Measurements from ENCODE around the gene SHROOM3. TPM values are rescaled to one million over a fixed set of nuclear protein-coding genes. Genes with fewer than 3 reads are reported as not detected.

SHROOM3 gene
- total RNA-seq, 1 donor, result 18.0 TPM

- no peak overlapping the region for H3K4me3 ChIP-seq (ENCODE audit: low read depth, low read length)
- no peak for DNase-seq (ENCODE audit: low read depth)
- no peak for TF ChIP-seq CTCF (IDR thresholded peaks at IDR 0.05; ENCODE audit: insufficient read depth, low read length)
These were observed 330.6 kb downstream of the SHROOM3 start for GRCh38 chr4:76765473-76766183.

- TF ChIP-seq CTCF (IDR thresholded peaks at IDR 0.05; ENCODE audit: insufficient read depth, low read length), result no peak
- no peak overlapping the region for H3K4me3 ChIP-seq (ENCODE audit: low read depth, low read length)
- DNase-seq (ENCODE audit: low read depth), result peak; percentile 45
These were observed 333.0 kb downstream of the SHROOM3 start for GRCh38 chr4:76767983-76768382.

- peak; percentile 85 for DNase-seq (ENCODE audit: low read depth)
- no peak for TF ChIP-seq CTCF (IDR thresholded peaks at IDR 0.05; ENCODE audit: insufficient read depth, low read length)
- H3K4me3 ChIP-seq (ENCODE audit: low read depth, low read length), result no peak overlapping the region
These were observed 337.6 kb downstream of the SHROOM3 start for GRCh38 chr4:76772498-76773106.

DNA sequence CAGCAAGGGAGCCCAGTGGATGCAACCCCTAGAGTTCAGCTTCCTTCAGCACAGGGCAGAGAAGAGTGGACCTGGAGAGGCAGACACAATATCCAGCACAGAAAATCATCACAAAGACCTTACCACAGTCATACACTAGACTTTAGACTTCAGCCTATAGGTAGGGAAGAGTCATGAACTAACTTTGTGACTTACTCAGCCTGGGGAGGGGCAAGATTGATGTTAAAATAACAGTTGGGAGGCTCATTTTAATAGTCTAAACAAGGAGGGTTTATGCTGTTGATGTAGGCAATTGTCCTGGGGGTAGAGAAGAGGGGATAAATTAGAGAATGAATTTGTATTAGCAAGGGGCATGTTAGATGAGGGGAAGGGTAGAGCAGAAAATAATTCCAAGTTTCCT, 338.7 kb downstream of the SHROOM3 start:
- DNase-seq (ENCODE audit: low read depth), result no peak
- no peak for TF ChIP-seq CTCF (IDR thresholded peaks at IDR 0.05; ENCODE audit: insufficient read depth, low read length)
- H3K4me3 ChIP-seq (ENCODE audit: low read depth, low read length), result no peak overlapping the region

- no peak for TF ChIP-seq CTCF (IDR thresholded peaks at IDR 0.05; ENCODE audit: insufficient read depth, low read length)
- DNase-seq (ENCODE audit: low read depth), result peak; percentile 25
- no peak overlapping the region for H3K4me3 ChIP-seq (ENCODE audit: low read depth, low read length)
These were observed 344.9 kb downstream of the SHROOM3 start for GRCh38 chr4:76779740-76780459.

GRCh38 chr4:76780781-76781697, 346.0 kb downstream of the SHROOM3 start:
- no peak for DNase-seq (ENCODE audit: low read depth)
- TF ChIP-seq CTCF (IDR thresholded peaks at IDR 0.05; ENCODE audit: insufficient read depth, low read length), result no peak

More at GRCh38 chr4:76780781-76781697, 346.0 kb downstream of the SHROOM3 start:
- no peak overlapping the region for H3K4me3 ChIP-seq (ENCODE audit: low read depth, low read length)
